ENCODE data around the gene ANKRD29.

Gene ANKRD29

GRCh38 chr18:23627970-23628369, 34.7 kb downstream of the ANKRD29 start:
- peaks cover 34% of the 10 kb centered on the region for H3K4me1 ChIP-seq (ENCODE audit: control insufficient read depth, insufficient read depth, low read length)
- no peaks in the 10 kb centered on the region for H3K9me3 ChIP-seq (ENCODE audit: control insufficient read depth, insufficient read depth, low read depth, low read length)
- no peak overlapping the region for H3K4me3 ChIP-seq (ENCODE audit: low read depth, low read length)
- peak overlapping the region; percentile 66; the same call in 1 of the 2 replicates for H3K27ac ChIP-seq (ENCODE audit: extremely low read depth, low read depth, low read length)
- ChIA-PET CTCF (interaction anchor here (0.5 to 9.3 kb wide), 6 partner anchors 18 to 1101 kb away, joined by 3 to 122 read pairs (median 4); no protein-coding TSS in a partner anchor), POLR2A (interaction anchor here (1.3 to 1.7 kb wide), 2 partner anchors 13 to 62 kb away, joined by 4 to 5 read pairs; partner anchors contain the start of gene LAMA3)
- TF ChIP-seq ZNF837 (tag by site-specific recombination; IDR thresholded peaks at IDR 0.05) (no peak), ZNF580 (tag by site-specific recombination; IDR thresholded peaks at IDR 0.05) (peak; percentile 76), ZNF768 (tag by site-specific recombination; IDR thresholded peaks at IDR 0.05) (peak; percentile 95), HOXC10 (CRISPR knock-in tag; IDR thresholded peaks at IDR 0.05) (no peak), TRIM28 (IDR thresholded peaks at IDR 0.05; ENCODE audit: borderline replicate concordance, low read length) (no peak)
- H3K36me3 ChIP-seq (ENCODE audit: control insufficient read depth in 2 of 2, insufficient read depth in 1 of 2, low read length in 2 of 2), result no peaks in the 10 kb centered on the region

GRCh38 chr18:23627321-23627720, 35.4 kb downstream of the ANKRD29 start:
- no peaks in the 10 kb centered on the region for H3K9me3 ChIP-seq (ENCODE audit: control insufficient read depth, insufficient read depth, low read depth, low read length)
- no peak overlapping the region for H3K4me3 ChIP-seq (ENCODE audit: low read depth, low read length)
- peaks cover 33% of the 10 kb centered on the region for H3K4me1 ChIP-seq (ENCODE audit: control insufficient read depth, insufficient read depth, low read length)
- no peaks in the 10 kb centered on the region for H3K36me3 ChIP-seq (ENCODE audit: control insufficient read depth in 2 of 2, insufficient read depth in 1 of 2, low read length in 2 of 2)
- POLR2A ChIA-PET, result interaction anchor here (0.6 to 1.7 kb wide), 3 partner anchors 14 to 67 kb away, joined by 3 to 5 read pairs (median 4); partner anchors contain the start of gene LAMA3
- CTCF ChIA-PET, result interaction anchor here (0.6 to 9.3 kb wide), 7 partner anchors 9 to 76 kb away, joined by 3 to 122 read pairs (median 4); no protein-coding TSS in a partner anchor
- peak overlapping the region; percentile 66 for H3K27ac ChIP-seq (ENCODE audit: extremely low read depth, low read depth, low read length)
- TF ChIP-seq TCF7L2 (IDR thresholded peaks at IDR 0.05; ENCODE audit: borderline replicate concordance, low read depth, low read length), result no peak
- no peak for TF ChIP-seq ZNF280C (tag by site-specific recombination; IDR thresholded peaks at IDR 0.05)
- peak; percentile 37; the same call in 1 of the 2 replicates for TF ChIP-seq ZNF10 (tag by site-specific recombination; IDR thresholded peaks at IDR 0.05)
- no peak for TF ChIP-seq ZNF155 (tag by site-specific recombination; IDR thresholded peaks at IDR 0.05)
- no peak for TF ChIP-seq REST (tag by site-specific recombination; IDR thresholded peaks at IDR 0.05)
- TF ChIP-seq ZNF280D (tag by site-specific recombination; IDR thresholded peaks at IDR 0.05), result no peak
- no peak for TF ChIP-seq ZNF157 (tag by site-specific recombination; IDR thresholded peaks at IDR 0.05)
- no peak for TF ChIP-seq ZNF610 (tag by site-specific recombination; IDR thresholded peaks at IDR 0.05; ENCODE audit: borderline replicate concordance)
- no peak for TF ChIP-seq ZNF211 (tag by site-specific recombination; IDR thresholded peaks at IDR 0.05; ENCODE audit: low read depth)
- peak; percentile 81 for TF ChIP-seq ZXDB (tag by site-specific recombination; IDR thresholded peaks at IDR 0.05)
- TF ChIP-seq PRDM6 (tag by site-specific recombination; IDR thresholded peaks at IDR 0.05), result peak; percentile 95
- no peak for TF ChIP-seq ZNF837 (tag by site-specific recombination; IDR thresholded peaks at IDR 0.05)
- TF ChIP-seq ZNF600 (tag by site-specific recombination; IDR thresholded peaks at IDR 0.05), result peak; percentile 51; the same call in 1 of the 2 replicates
- TF ChIP-seq ZNF768 (tag by site-specific recombination; IDR thresholded peaks at IDR 0.05), result no peak
- no peak for TF ChIP-seq ZNF645 (tag by site-specific recombination; IDR thresholded peaks at IDR 0.05)
- TF ChIP-seq MYNN (tag by site-specific recombination; IDR thresholded peaks at IDR 0.05; ENCODE audit: borderline replicate concordance), result no peak
- TF ChIP-seq ZNF514 (tag by site-specific recombination; IDR thresholded peaks at IDR 0.05), result no peak

All from HEK293 (cell line).